H9 (cell line): ENCODE data around the gene ST6GALNAC3. TPM values are rescaled to one million over a fixed set of nuclear protein-coding genes. Genes with fewer than 3 reads are reported as not detected.

Source experiments
- DNase-seq: peaks from one replicate; pipeline ENCODE4 v3.0.0-alpha.2; 2017
- H2AFZ ChIP-seq: one replicate; pipeline ENCODE4 v1.6.1; 2013; ENCODE audit warnings: mild to moderate bottlenecking, low read length, control low read depth, moderate library complexity
- H2AK5ac ChIP-seq: 2 replicates; pipeline ENCODE4 v1.6.1; 2013; ENCODE audit warnings: low read length, control low read depth, mixed read lengths; ENCODE audit not compliant: insufficient read length
- H2BK120ac ChIP-seq: one replicate; pipeline ENCODE4 v1.6.1; 2013; ENCODE audit warnings: low read depth, mild to moderate bottlenecking, low read length, control low read depth, inconsistent platforms; ENCODE audit not compliant: poor library complexity, severe bottlenecking
- H2BK12ac ChIP-seq: 2 replicates; pipeline ENCODE4 v1.6.1; 2013; ENCODE audit warnings: low read length, control low read depth, mixed read lengths, low read depth; ENCODE audit not compliant: insufficient read length
- H2BK15ac ChIP-seq: 2 replicates; pipeline ENCODE4 v1.6.1; 2013; ENCODE audit warnings: low read depth, low read length, control low read depth
- H2BK20ac ChIP-seq: one replicate; pipeline ENCODE4 v1.6.1; 2013; ENCODE audit warnings: low read depth, mild to moderate bottlenecking, low read length, control low read depth, inconsistent platforms; ENCODE audit not compliant: poor library complexity, severe bottlenecking
- H2BK5ac ChIP-seq: 2 replicates; pipeline ENCODE4 v1.6.1; 2013; ENCODE audit warnings: low read length, control low read depth, mixed read lengths; ENCODE audit not compliant: insufficient read length
- H3K14ac ChIP-seq: 2 replicates; pipeline ENCODE4 v1.6.1; 2013; ENCODE audit warnings: low read length, control low read depth; ENCODE audit not compliant: insufficient read depth
- H3K18ac ChIP-seq: 2 replicates; pipeline ENCODE4 v1.6.1; 2013; ENCODE audit warnings: low read depth, mild to moderate bottlenecking, mixed read lengths, low read length, control low read depth; ENCODE audit not compliant: insufficient read length
- H3K23ac ChIP-seq: 2 replicates; pipeline ENCODE4 v1.6.1; 2013; ENCODE audit warnings: low read length, control low read depth, mixed read lengths, low read depth; ENCODE audit not compliant: insufficient read length
- H3K23me2 ChIP-seq: 2 replicates; pipeline ENCODE4 v1.6.1; 2013; ENCODE audit warnings: low read depth, mild to moderate bottlenecking, mixed read lengths, low read length, control low read depth; ENCODE audit not compliant: insufficient read length, poor library complexity, severe bottlenecking
- H3K27ac ChIP-seq: 2 replicates; pipeline ENCODE4 v1.5.1; 2013; ENCODE audit warnings: low read length, control low read depth, mixed read lengths, low read depth; ENCODE audit not compliant: insufficient read length
- H3K27me3 ChIP-seq: 2 replicates; pipeline ENCODE4 v1.6.1; 2013; ENCODE audit warnings: low read length, control low read depth, inconsistent platforms; ENCODE audit not compliant: insufficient read depth
- H3K4ac ChIP-seq: 2 replicates; pipeline ENCODE4 v1.6.1; 2013; ENCODE audit warnings: low read depth, mild to moderate bottlenecking, control low read depth, inconsistent platforms, low read length, moderate library complexity
- H3K4me1 ChIP-seq: 2 replicates; pipeline ENCODE4 v1.6.1; 2013; ENCODE audit warnings: low read length, control low read depth, inconsistent platforms; ENCODE audit not compliant: insufficient read depth
- H3K4me2 ChIP-seq: 2 replicates; pipeline ENCODE4 v1.6.1; 2013; ENCODE audit warnings: low read length, control low read depth, mixed read lengths; ENCODE audit not compliant: insufficient read length, insufficient read depth
- H3K56ac ChIP-seq: 2 replicates; pipeline ENCODE4 v1.6.1; 2013; ENCODE audit warnings: low read depth, mild to moderate bottlenecking, mixed read lengths, low read length, control low read depth; ENCODE audit not compliant: insufficient read length
- H3K79me1 ChIP-seq: 2 replicates; pipeline ENCODE4 v1.6.1; 2013; ENCODE audit warnings: low read depth, mild to moderate bottlenecking, moderate library complexity, low read length, control low read depth, inconsistent platforms; ENCODE audit not compliant: insufficient read depth, poor library complexity, severe bottlenecking
- H3K79me2 ChIP-seq: 2 replicates; pipeline ENCODE4 v1.6.1; 2013; ENCODE audit warnings: low read length, control low read depth, inconsistent platforms; ENCODE audit not compliant: insufficient read depth
- H3K9ac ChIP-seq: 2 replicates; pipeline ENCODE4 v1.6.1; 2013; ENCODE audit warnings: low read length, control low read depth, mixed read lengths; ENCODE audit not compliant: insufficient read length; ENCODE audit errors: extremely low read depth
- H3K9me3 ChIP-seq: one replicate; pipeline ENCODE4 v1.6.1; 2013; ENCODE audit warnings: low read depth, low read length, inconsistent platforms; ENCODE audit not compliant: control insufficient read depth
- H3T11ph ChIP-seq: one replicate; pipeline ENCODE4 v1.6.1; 2013; ENCODE audit warnings: mild to moderate bottlenecking, low read length, control low read depth, inconsistent platforms
- H4K20me1 ChIP-seq: one replicate; pipeline ENCODE4 v1.6.1; 2013; ENCODE audit not compliant: control insufficient read depth, insufficient read length, insufficient read depth
- H4K5ac ChIP-seq: 2 replicates; pipeline ENCODE4 v1.6.1; 2013; ENCODE audit warnings: low read depth, mild to moderate bottlenecking, mixed read lengths, low read length, control low read depth; ENCODE audit not compliant: insufficient read length
- H4K8ac ChIP-seq: replicated peaks from 2 replicates; pipeline ENCODE4 v1.6.1; 2013; ENCODE audit warnings: low read length, control low read depth, mixed read lengths, low read depth; ENCODE audit not compliant: insufficient read length
- H4K91ac ChIP-seq: 2 replicates; pipeline ENCODE4 v1.6.1; 2013; ENCODE audit warnings: low read depth, mild to moderate bottlenecking, moderate library complexity, mixed read lengths, low read length, control low read depth; ENCODE audit not compliant: insufficient read length
- H3K27ac Mint-ChIP-seq, 3 experiments: 2 replicates in 2 of 3; 3 replicates in 1 of 3; pipeline ENCODE4 v1.8.0; 2020 to 2021; ENCODE audit warnings: mixed read lengths in 3 of 3, mild to moderate bottlenecking in 1 of 3, moderate library complexity in 1 of 3
- H3K27me3 Mint-ChIP-seq: 2 replicates; pipeline ENCODE4 v1.8.0; 2021; ENCODE audit warnings: low read depth, mild to moderate bottlenecking, moderate library complexity, mixed read lengths
- H3K36me3 Mint-ChIP-seq, 3 experiments: 2 replicates in 2 of 3; 3 replicates in 1 of 3; pipeline ENCODE4 v1.8.0; 2020 to 2021; ENCODE audit warnings: low read depth in 3 of 3, mixed read lengths in 3 of 3; ENCODE audit not compliant: insufficient read depth in 1 of 3
- H3K4me1 Mint-ChIP-seq, 2 experiments: 2 replicates each; pipeline ENCODE4 v1.8.0; 2020; ENCODE audit warnings: mixed read lengths in 2 of 2
- H3K4me3 Mint-ChIP-seq, 2 experiments: 2 replicates in 1 of 2; 3 replicates in 1 of 2; pipeline ENCODE4 v1.8.0; 2020 to 2021; ENCODE audit warnings: mild to moderate bottlenecking in 2 of 2, mixed read lengths in 2 of 2, moderate library complexity in 1 of 2
- H3K9me3 Mint-ChIP-seq, 2 experiments: 2 replicates in 1 of 2; 3 replicates in 1 of 2; pipeline ENCODE4 v1.8.0; 2020; ENCODE audit warnings: mild to moderate bottlenecking in 2 of 2, mixed read lengths in 2 of 2, moderate library complexity in 1 of 2
- WGBS: extraction: QIAGEN DNeasy Blood & Tissue Kit; methylation state at CpG from one replicate; pipeline ENCODE4 v1.1.7; 2013; ENCODE audit warnings: missing lambda C conversion rate, low lambda C conversion rate, mixed read lengths; ENCODE audit not compliant: insufficient read length; ENCODE audit errors: extremely low coverage; 5-methylcytosine and 5-hydroxymethylcytosine counted together
- total RNA-seq: library from RNA; stranded (reverse); gene quantifications from 2 replicates; pipeline ENCODE4 v1.2.1, GENCODE V29; 2021
- TF ChIP-seq, protein P1 (sequence below): fragments of 200-600 bp; sonication (generic); conservative IDR thresholded peaks from 3 replicates; pipeline ENCODE4 v1.8.0; 2021; ENCODE audit warnings: antibody characterized with exemption, mild to moderate bottlenecking

The ST6GALNAC3 gene
- total RNA-seq, 1 experiment from 2014 or later, result 11.2 TPM

DNA sequence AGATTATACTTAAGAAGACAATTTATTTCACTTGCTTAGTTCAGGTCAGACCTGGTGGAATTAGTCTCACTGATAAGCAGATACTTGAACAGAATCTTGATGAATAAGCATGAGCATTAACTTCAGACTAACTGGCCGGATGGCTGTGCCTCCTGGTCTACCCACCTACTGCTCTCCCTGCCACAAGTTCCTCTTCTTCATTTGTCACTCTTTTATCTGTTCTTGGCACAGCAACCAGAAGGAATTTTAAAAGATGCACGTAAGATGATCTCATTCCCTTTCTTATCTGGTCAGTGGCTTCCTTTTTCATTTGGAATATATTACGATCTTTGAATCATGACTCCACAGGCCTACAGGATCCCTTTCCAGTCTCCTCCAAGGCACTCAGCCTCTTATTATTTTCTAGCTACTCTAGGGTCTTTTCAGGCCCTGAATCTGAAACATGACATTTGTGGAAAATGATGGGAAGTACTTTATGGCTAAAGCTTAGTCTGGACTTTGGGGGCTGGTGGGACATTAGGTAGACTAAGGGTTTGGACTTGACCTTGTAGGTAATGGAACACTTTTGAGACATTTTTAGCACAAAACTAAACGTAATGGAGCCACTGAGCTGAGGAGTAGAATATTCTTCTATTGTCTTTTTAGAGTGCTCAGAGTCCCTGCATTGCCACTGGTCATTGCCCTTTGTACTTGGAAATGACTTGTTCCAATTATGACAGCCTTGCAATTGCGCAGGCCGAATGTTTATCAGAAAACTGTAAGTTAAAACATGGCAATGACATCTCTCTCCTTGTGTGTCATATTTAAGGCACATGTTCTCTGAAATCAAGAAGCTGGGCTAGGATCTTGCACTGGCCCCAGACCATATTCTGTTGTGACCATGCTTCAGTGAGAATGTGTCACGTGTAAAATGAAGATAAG lies 16.0 kb downstream of the ST6GALNAC3 start:
- no peak overlapping the region for H3K9ac ChIP-seq
- H3K4ac ChIP-seq, result no peak overlapping the region
- Mint-ChIP-seq H3K9me3 (no peaks in the 10 kb centered on the region), H3K27me3 (no peaks in the 10 kb centered on the region), H3K27ac (no peak overlapping the region), H3K36me3 (no peaks in the 10 kb centered on the region), H3K4me1 (peaks cover 9 to 19% of the 10 kb centered on the region in 2 experiments), H3K4me3 (no peak overlapping the region)
- no peak overlapping the region for H2AFZ ChIP-seq
- no peak overlapping the region for H3K14ac ChIP-seq
- no peak for DNase-seq
- no peak overlapping the region for H2BK5ac ChIP-seq
- no peak overlapping the region for H3K4me2 ChIP-seq
- H2BK20ac ChIP-seq, result no peak overlapping the region
- H3K9me3 ChIP-seq, result no peaks in the 10 kb centered on the region
- H2BK120ac ChIP-seq, result no peak overlapping the region
- no CpG with 5 or more reads among the region's 7 CpGs for WGBS
- peaks cover 7% of the 10 kb centered on the region; the same call in 1 of the 2 replicates for H3K4me1 ChIP-seq
- no peaks in the 10 kb centered on the region for H4K20me1 ChIP-seq
- H2BK12ac ChIP-seq, result no peak overlapping the region
- no peak overlapping the region for H4K91ac ChIP-seq
- TF ChIP-seq, protein P1, sequence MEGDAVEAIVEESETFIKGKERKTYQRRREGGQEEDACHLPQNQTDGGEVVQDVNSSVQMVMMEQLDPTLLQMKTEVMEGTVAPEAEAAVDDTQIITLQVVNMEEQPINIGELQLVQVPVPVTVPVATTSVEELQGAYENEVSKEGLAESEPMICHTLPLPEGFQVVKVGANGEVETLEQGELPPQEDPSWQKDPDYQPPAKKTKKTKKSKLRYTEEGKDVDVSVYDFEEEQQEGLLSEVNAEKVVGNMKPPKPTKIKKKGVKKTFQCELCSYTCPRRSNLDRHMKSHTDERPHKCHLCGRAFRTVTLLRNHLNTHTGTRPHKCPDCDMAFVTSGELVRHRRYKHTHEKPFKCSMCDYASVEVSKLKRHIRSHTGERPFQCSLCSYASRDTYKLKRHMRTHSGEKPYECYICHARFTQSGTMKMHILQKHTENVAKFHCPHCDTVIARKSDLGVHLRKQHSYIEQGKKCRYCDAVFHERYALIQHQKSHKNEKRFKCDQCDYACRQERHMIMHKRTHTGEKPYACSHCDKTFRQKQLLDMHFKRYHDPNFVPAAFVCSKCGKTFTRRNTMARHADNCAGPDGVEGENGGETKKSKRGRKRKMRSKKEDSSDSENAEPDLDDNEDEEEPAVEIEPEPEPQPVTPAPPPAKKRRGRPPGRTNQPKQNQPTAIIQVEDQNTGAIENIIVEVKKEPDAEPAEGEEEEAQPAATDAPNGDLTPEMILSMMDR, result no peak
- no peaks in the 10 kb centered on the region for H3K27me3 ChIP-seq
- no peak overlapping the region for H3T11ph ChIP-seq
- H3K23me2 ChIP-seq, result no peaks in the 10 kb centered on the region
- H3K27ac ChIP-seq, result no peak overlapping the region
- no peaks in the 10 kb centered on the region for H3K79me1 ChIP-seq
- H2BK15ac ChIP-seq, result no peak overlapping the region
- no peak overlapping the region for H3K56ac ChIP-seq
- no peak overlapping the region for H2AK5ac ChIP-seq
- H4K5ac ChIP-seq, result no peak overlapping the region
- peaks cover under 1% of the 10 kb centered on the region; the same call in 1 of the 2 replicates for H3K79me2 ChIP-seq
- no peak overlapping the region for H4K8ac ChIP-seq
- H3K23ac ChIP-seq, result no peak overlapping the region
- H3K18ac ChIP-seq, result no peak overlapping the region
